ENCODE measurements around the gene EIF4E3. TPM values are rescaled to one million over a fixed set of nuclear protein-coding genes. Genes with fewer than 3 reads are reported as not detected.

The EIF4E3 gene
- total RNA-seq, 4 donors from 2014 or later: 20.6 to 40.8 (median 23.9) TPM

- Histone ChIP-seq H3K27ac (no peak overlapping the region), H3K27me3 (no peaks in the 10 kb centered on the region), H3K9me3 (no peaks in the 10 kb centered on the region), H3K36me3 (no peaks in the 10 kb centered on the region), H3K4me3 (no peak overlapping the region), H3K4me1 (no peaks in the 10 kb centered on the region)
- TF ChIP-seq POLR2A (IDR thresholded peaks at IDR 0.05): no peak
- TF ChIP-seq CTCF (IDR thresholded peaks at IDR 0.05): no peak
- DNase-seq: no peak
These were observed 70.1 kb downstream of the EIF4E3 start for GRCh38 chr3:71655061-71655460.

- H3K27ac ChIP-seq: no peak overlapping the region
- TF ChIP-seq POLR2A (IDR thresholded peaks at IDR 0.05) (no peak), CTCF (IDR thresholded peaks at IDR 0.05) (no peak)
- no peak for DNase-seq
- H3K36me3 ChIP-seq: no peaks in the 10 kb centered on the region
- no peaks in the 10 kb centered on the region for H3K4me1 ChIP-seq
- no peaks in the 10 kb centered on the region for H3K9me3 ChIP-seq
- H3K4me3 ChIP-seq: no peak overlapping the region
- H3K27me3 ChIP-seq: no peaks in the 10 kb centered on the region
These were observed 71.8 kb downstream of the EIF4E3 start for GRCh38 chr3:71653414-71653807.

- Histone ChIP-seq H3K27ac (no peak overlapping the region), H3K9me3 (no peaks in the 10 kb centered on the region), H3K27me3 (no peaks in the 10 kb centered on the region), H3K4me1 (no peaks in the 10 kb centered on the region), H3K4me3 (no peak overlapping the region), H3K36me3 (no peaks in the 10 kb centered on the region)
- TF ChIP-seq CTCF (IDR thresholded peaks at IDR 0.05) (peak in 4 of 6 experiments; percentile 44 to 69 (median 63)), POLR2A (IDR thresholded peaks at IDR 0.05) (no peak)
- peak in 1 of 3 donors; percentile 53 for DNase-seq
These were observed 72.3 kb downstream of the EIF4E3 start for GRCh38 chr3:71652781-71653413.

GRCh38 chr3:71651625-71652024, 73.6 kb downstream of the EIF4E3 start:
- DNase-seq: no peak
- H3K27me3 ChIP-seq: no peaks in the 10 kb centered on the region
- TF ChIP-seq CTCF (IDR thresholded peaks at IDR 0.05): no peak
- TF ChIP-seq POLR2A (IDR thresholded peaks at IDR 0.05): no peak
- no peak overlapping the region for H3K4me3 ChIP-seq
- no peaks in the 10 kb centered on the region for H3K4me1 ChIP-seq
- no peaks in the 10 kb centered on the region for H3K9me3 ChIP-seq
- no peak overlapping the region for H3K27ac ChIP-seq
- H3K36me3 ChIP-seq: no peaks in the 10 kb centered on the region

- DNase-seq: no peak
- H3K9me3 ChIP-seq: no peaks in the 10 kb centered on the region
- H3K4me1 ChIP-seq: no peaks in the 10 kb centered on the region
- TF ChIP-seq POLR2A (IDR thresholded peaks at IDR 0.05) (no peak), CTCF (IDR thresholded peaks at IDR 0.05) (no peak)
- H3K4me3 ChIP-seq: no peak overlapping the region
- no peaks in the 10 kb centered on the region for H3K36me3 ChIP-seq
- H3K27me3 ChIP-seq: no peaks in the 10 kb centered on the region
- no peak overlapping the region for H3K27ac ChIP-seq
These were observed 74.8 kb downstream of the EIF4E3 start for GRCh38 chr3:71650372-71650771.

GRCh38 chr3:71649757-71650156, 75.4 kb downstream of the EIF4E3 start:
- no peaks in the 10 kb centered on the region for H3K4me1 ChIP-seq
- H3K27me3 ChIP-seq: no peaks in the 10 kb centered on the region
- H3K4me3 ChIP-seq: no peak overlapping the region
- H3K36me3 ChIP-seq: no peaks in the 10 kb centered on the region
- DNase-seq: peak in 1 of 3 donors; percentile 62
- H3K9me3 ChIP-seq: no peaks in the 10 kb centered on the region
- H3K27ac ChIP-seq: no peak overlapping the region
- no peak for TF ChIP-seq POLR2A (IDR thresholded peaks at IDR 0.05)
